H1 (cell line): ENCODE data around the gene TRIM45. TPM values are rescaled to one million over a fixed set of nuclear protein-coding genes. Genes with fewer than 3 reads are reported as not detected.

Source experiments
- CTCF ChIA-PET: fragments of 300-600 bp; sonication (Branson Sonifier 250); formaldehyde crosslinking; loops from one replicate; lab custom pipeline; 2021; ENCODE audit not compliant: partially characterized antibody; lab: Charles Lee
- POLR2A ChIA-PET: fragments of 300-600 bp; sonication (Branson Sonifier 250); formaldehyde crosslinking; loops from one replicate; lab custom pipeline; 2021; ENCODE audit warnings: inconsistent platforms; ENCODE audit not compliant: partially characterized antibody; lab: Charles Lee
- DNase-seq, 2 experiments: peaks; one replicate each; pipeline versions ENCODE4 v3.0.0 to v3.0.0-alpha.2; 2010 to 2022; ENCODE audit warnings: low spot score in 2 of 2, low read depth in 1 of 2, mixed read lengths in 1 of 2
- FAIRE-seq: peaks from 2 replicates; lab custom pipeline; 2011; peaks lifted over from hg19 to GRCh38; lab: Jason Lieb, UNC
- H2AFZ ChIP-seq: 2 replicates; pipeline ENCODE4 v1.8.1; 2012; ENCODE audit warnings: low read length, inconsistent platforms
- H2AK5ac ChIP-seq: 2 replicates; pipeline ENCODE4 v1.6.1; 2013; ENCODE audit warnings: low read depth, low read length
- H2BK120ac ChIP-seq: replicated peaks from 2 replicates; pipeline ENCODE3; 2013; ENCODE audit warnings: low read depth, low read length, inconsistent platforms
- H2BK12ac ChIP-seq: 2 replicates; pipeline ENCODE4 v1.6.1; 2013; ENCODE audit warnings: low read depth, low read length
- H2BK15ac ChIP-seq: 2 replicates; pipeline ENCODE4 v1.6.1; 2013; ENCODE audit warnings: low read length
- H2BK20ac ChIP-seq: 2 replicates; pipeline ENCODE4 v1.6.1; 2013; ENCODE audit warnings: low read length
- H2BK5ac ChIP-seq: 2 replicates; pipeline ENCODE4 v1.6.1; 2013; ENCODE audit warnings: low read depth, low read length
- H3K14ac ChIP-seq: 2 replicates; pipeline ENCODE4 v1.6.1; 2013; ENCODE audit warnings: inconsistent platforms; ENCODE audit not compliant: insufficient read length
- H3K18ac ChIP-seq: 2 replicates; pipeline ENCODE4 v1.6.1; 2013; ENCODE audit warnings: low read length; ENCODE audit errors: extremely low read depth
- H3K23ac ChIP-seq: 2 replicates; pipeline ENCODE4 v1.6.1; 2013; ENCODE audit warnings: inconsistent platforms; ENCODE audit not compliant: insufficient read length
- H3K23me2 ChIP-seq: 2 replicates; pipeline ENCODE4 v1.6.1; 2013; ENCODE audit warnings: low read depth, low read length
- H3K27ac ChIP-seq: 2 replicates; pipeline ENCODE4 v1.6.1; 2011; ENCODE audit warnings: low read depth, low read length, inconsistent platforms
- H3K27me3 ChIP-seq, 4 experiments: replicated peaks in 1 of 4; 1 replicate in 1 of 4; 2 replicates in 3 of 4; pipeline versions ENCODE4 v1.6.1 to v1.8.1; 2011 to 2013; ENCODE audit warnings: low read length in 3 of 4, mild to moderate bottlenecking in 3 of 4, inconsistent platforms in 2 of 4, mixed read lengths in 2 of 4, moderate library complexity in 1 of 4; ENCODE audit not compliant: control insufficient read depth in 3 of 4, insufficient read depth in 3 of 4; ENCODE audit errors: extremely low read depth in 1 of 4
- H3K36me3 ChIP-seq, 4 experiments: 2 replicates each; pipeline versions ENCODE4 v1.6.1 to v1.8.1; 2011 to 2013; ENCODE audit warnings: mild to moderate bottlenecking in 4 of 4, low read length in 3 of 4, moderate library complexity in 2 of 4, control low read depth in 1 of 4, inconsistent platforms in 1 of 4; ENCODE audit not compliant: insufficient read depth in 4 of 4, control insufficient read depth in 2 of 4
- H3K4ac ChIP-seq: replicated peaks from 2 replicates; pipeline ENCODE3; 2013; ENCODE audit warnings: low read length, low read depth, mixed read lengths, inconsistent platforms; ENCODE audit not compliant: insufficient read length
- H3K4me1 ChIP-seq, 4 experiments: replicated peaks in 1 of 4; 1 replicate in 1 of 4; 2 replicates in 3 of 4; pipeline versions ENCODE4 v1.6.1 to v1.8.1; 2011 to 2013; ENCODE audit warnings: low read length in 3 of 4, inconsistent platforms in 2 of 4, mixed read lengths in 1 of 4; ENCODE audit not compliant: insufficient read depth in 4 of 4, control insufficient read depth in 3 of 4
- H3K4me2 ChIP-seq, 2 experiments: 2 replicates each; pipeline versions ENCODE4 v1.6.1 to v1.8.1; 2011 to 2013; ENCODE audit warnings: low read depth in 2 of 2, low read length in 2 of 2, control low read depth in 1 of 2, inconsistent platforms in 1 of 2, mild to moderate bottlenecking in 1 of 2; ENCODE audit not compliant: insufficient read depth in 1 of 2
- H3K4me3 ChIP-seq, 4 experiments: fragments of 200-600, 300-600 bp in 1 of 4; sonication (generic), shearing (Covaris generic), sonication (Bioruptor Twin) in 1 of 4; 2 replicates each; pipeline versions ENCODE4 v1.5.1 to v1.8.1; 2011 to 2016; ENCODE audit warnings: low read length in 4 of 4, low read depth in 3 of 4, control low read depth in 2 of 4, inconsistent platforms in 2 of 4, mild to moderate bottlenecking in 2 of 4, mixed read lengths in 1 of 4, moderate library complexity in 1 of 4; ENCODE audit not compliant: insufficient read depth in 2 of 4; ENCODE audit errors: extremely low read depth in 1 of 4
- H3K56ac ChIP-seq: replicated peaks from 2 replicates; pipeline ENCODE3; 2013; ENCODE audit warnings: low read depth, mild to moderate bottlenecking, mixed read lengths, low read length, inconsistent platforms; ENCODE audit not compliant: insufficient read length
- H3K79me1 ChIP-seq: 2 replicates; pipeline ENCODE4 v1.6.1; 2013; ENCODE audit warnings: low read depth, low read length, control low read depth
- H3K79me2 ChIP-seq, 2 experiments: 2 replicates each; pipeline versions ENCODE4 v1.6.1 to v1.8.1; 2012 to 2013; ENCODE audit warnings: low read length in 2 of 2, mild to moderate bottlenecking in 2 of 2, inconsistent platforms in 1 of 2; ENCODE audit not compliant: insufficient read depth in 2 of 2, control insufficient read depth in 1 of 2
- H3K9ac ChIP-seq, 4 experiments: replicated peaks in 1 of 4; 1 replicate in 1 of 4; 2 replicates in 3 of 4; pipeline versions ENCODE4 v1.6.1 to v1.8.1; 2011 to 2013; ENCODE audit warnings: low read depth in 3 of 4, low read length in 3 of 4, control low read depth in 2 of 4, mild to moderate bottlenecking in 2 of 4, moderate library complexity in 2 of 4, inconsistent platforms in 1 of 4; ENCODE audit errors: extremely low read depth in 1 of 4
- H3K9me3 ChIP-seq, 2 experiments: 2 replicates each; pipeline versions ENCODE4 v1.6.1 to v1.8.1; 2012 to 2013; ENCODE audit warnings: mild to moderate bottlenecking in 2 of 2, moderate library complexity in 2 of 2, control low read depth in 1 of 2, inconsistent platforms in 1 of 2, low read depth in 1 of 2, low read length in 1 of 2, mixed read lengths in 1 of 2; ENCODE audit not compliant: insufficient read depth in 2 of 2
- H4K20me1 ChIP-seq, 2 experiments: replicated peaks in 1 of 2; 2 replicates each; pipeline versions ENCODE3 to v1.8.1; 2011 to 2013; ENCODE audit warnings: inconsistent platforms in 2 of 2, low read length in 2 of 2, mild to moderate bottlenecking in 1 of 2; ENCODE audit not compliant: insufficient read depth in 2 of 2, control insufficient read depth in 1 of 2
- H4K5ac ChIP-seq: 2 replicates; pipeline ENCODE4 v1.6.1; 2013; ENCODE audit warnings: low read length, low read depth, mixed read lengths, inconsistent platforms; ENCODE audit not compliant: insufficient read length
- H4K8ac ChIP-seq: 2 replicates; pipeline ENCODE4 v1.8.0; 2013; ENCODE audit warnings: mild to moderate bottlenecking, moderate library complexity, low read length, inconsistent platforms; ENCODE audit not compliant: insufficient read depth; ENCODE audit errors: extremely low read depth
- H4K91ac ChIP-seq: replicated peaks from 2 replicates; pipeline ENCODE3; 2013; ENCODE audit warnings: low read length, mixed read lengths, inconsistent platforms; ENCODE audit not compliant: insufficient read length
- BACH1 ChIP-seq: IDR thresholded peaks from 2 replicates; pipeline ENCODE4 v1.6.1; 2012; ENCODE audit warnings: low read length, improper control_type of control experiment
- CREB1 ChIP-seq: IDR thresholded peaks from 2 replicates; pipeline ENCODE4 v1.6.1; 2012; ENCODE audit warnings: inconsistent platforms
- HDAC6 ChIP-seq: IDR thresholded peaks from one replicate; pipeline ENCODE4 v1.7.1; 2012; ENCODE audit warnings: low read depth, mild to moderate bottlenecking, inconsistent platforms, low read length, moderate library complexity
- KDM5A ChIP-seq: fragments of 200-600 bp; IDR thresholded peaks from 2 replicates; pipeline ENCODE4 v1.7.1; 2012; ENCODE audit warnings: mild to moderate bottlenecking, low read length, inconsistent platforms, mixed read lengths
- MAFK ChIP-seq: IDR thresholded peaks from 2 replicates; pipeline ENCODE4 v1.6.1; 2012; ENCODE audit warnings: low read depth, mild to moderate bottlenecking, improper control_type of control experiment, low read length
- POLR2AphosphoS5 ChIP-seq: IDR thresholded peaks from 2 replicates; pipeline ENCODE4 v1.6.1; 2011; ENCODE audit warnings: low read depth, low read length
- RBBP5 ChIP-seq: IDR thresholded peaks from 2 replicates; pipeline ENCODE4 v1.7.1; 2012; ENCODE audit warnings: low read depth, mild to moderate bottlenecking, inconsistent platforms, low read length, moderate library complexity, borderline replicate concordance
- RXRA ChIP-seq: IDR thresholded peaks from 2 replicates; pipeline ENCODE4 v1.6.1; 2011; ENCODE audit warnings: low read depth, mild to moderate bottlenecking, low read length, moderate library complexity; ENCODE audit not compliant: insufficient read depth
- TAF1 ChIP-seq: IDR thresholded peaks from 2 replicates; pipeline ENCODE4 v1.6.1; 2011; ENCODE audit warnings: mild to moderate bottlenecking, low read depth, low read length
- TEAD4 ChIP-seq: IDR thresholded peaks from 2 replicates; pipeline ENCODE4 v1.6.1; 2012; ENCODE audit warnings: low read depth, low read length, inconsistent platforms, mixed read lengths
- USF2 ChIP-seq: IDR thresholded peaks from 2 replicates; pipeline ENCODE4 v1.6.1; 2011; ENCODE audit warnings: low read length, improper control_type of control experiment
- YY1 ChIP-seq: IDR thresholded peaks from 2 replicates; pipeline ENCODE4 v1.6.1; 2011; ENCODE audit warnings: low read depth, mild to moderate bottlenecking, low read length
- WGBS, 2 experiments: shearing (Covaris generic) in 1 of 2; methylation state at CpG; one replicate each; pipeline versions ENCODE4 v1.1.6 to v1.1.7; 2013 to 2015; ENCODE audit warnings: low lambda C conversion rate in 2 of 2, mixed read lengths in 2 of 2, inconsistent platforms in 1 of 2, low coverage in 1 of 2, missing lambda C conversion rate in 1 of 2; ENCODE audit not compliant: insufficient replicate concordance in 2 of 2, insufficient coverage in 1 of 2, insufficient read length in 1 of 2; ENCODE audit errors: extremely low coverage in 1 of 2, missing lambda C conversion rate in 1 of 2; 5-methylcytosine and 5-hydroxymethylcytosine counted together
- polyA plus RNA-seq, 7 experiments: library from polyadenylated mRNA; depleted of rRNA in 3 of 7; stranded (reverse) in 5 of 7; unstranded in 2 of 7; fragments of >200 nt in 5 of 7; fragments of 200-250 nt in 2 of 7; gene quantifications; 1 replicate in 5 of 7; 2 replicates in 1 of 7; 4 replicates in 1 of 7; pipeline versions ENCODE4 v1.2.1 to v1.2.3, GENCODE V29; 2011 to 2013; ENCODE audit warnings: missing spikeins in 2 of 7, mixed read lengths in 2 of 7
- total RNA-seq: library from RNA; stranded (reverse); fragmentation: NEBNext Ultra II Directional; extraction: Animal tissue kit (Norgen Biotek cat#: 25700); gene quantifications from 2 replicates; pipeline ENCODE4 v1.2.1, GENCODE V29; 2021

Gene TRIM45
- total and polyA plus RNA-seq, 2 of the 8 experiments (the other 6 are each of a cell fraction or from before 2014, with no cell fraction given): 13.7 to 16.7 TPM

- Histone ChIP-seq H4K91ac (no peak overlapping the region), H2BK5ac (no peak overlapping the region), H2BK15ac (no peak overlapping the region), H2AK5ac (no peak overlapping the region), H3K36me3 (peaks cover 31 to 75% (median 58%) of the 10 kb centered on the region in 4 experiments), H3K4me2 (no peak overlapping the region), H3K27me3 (no peaks in the 10 kb centered on the region), H3K27ac (no peak overlapping the region), H3K23ac (no peak overlapping the region), H3K23me2 (no peaks in the 10 kb centered on the region), H3K18ac (no peak overlapping the region), H4K20me1 (peaks cover 2 to 3% of the 10 kb centered on the region in 2 experiments), H3K9me3 (no peaks in the 10 kb centered on the region), H2AFZ (no peak overlapping the region), H4K5ac (no peak overlapping the region), H3K14ac (no peak overlapping the region), H2BK12ac (no peak overlapping the region), H3K79me2 (no peaks in the 10 kb centered on the region), H3K79me1 (no peaks in the 10 kb centered on the region), H2BK120ac (no peak overlapping the region), H3K4me1 (no peaks in the 10 kb centered on the region), H2BK20ac (no peak overlapping the region), H3K4ac (no peak overlapping the region), H3K56ac (no peak overlapping the region), H3K9ac (no peak overlapping the region), H4K8ac (no peak overlapping the region), H3K4me3 (no peak overlapping the region)
- TF ChIP-seq USF2 (no peak), MAFK (no peak), KDM5A (no peak), HDAC6 (no peak), TAF1 (no peak), RBBP5 (no peak), TEAD4 (no peak), BACH1 (no peak), CREB1 (no peak), YY1 (no peak), POLR2AphosphoS5 (no peak), RXRA (no peak)
- no peak for FAIRE-seq
- POLR2A ChIA-PET: interaction anchor here (1.0 to 1.8 kb wide), 3 partner anchors 9 to 10 kb away, joined by 3 to 4 read pairs (median 3); no protein-coding TSS in a partner anchor
- CTCF ChIA-PET: interaction anchor here (1.1 to 3.3 kb wide), 4 partner anchors 8 to 183 kb away, joined by 3 to 15 read pairs (median 4); no protein-coding TSS in a partner anchor
- WGBS, 2 experiments: 94% methylated on average over 1 of the region's 1 CpG; no CpG with 5 or more reads in 1 of the 2 experiments
- DNase-seq: no peak
Measured at GRCh38 chr1:117101334-117101733, 20.2 kb downstream of the TRIM45 start.
